C1 segment of cervical spinal cord (tissue), 14 donors: ENCODE measurements around the gene SDK2.
A peak's percentile ranks its signal among the peaks of the same experiment; 100 is the strongest.

Experiments
- DNase-seq, 14 donors: peaks; one replicate each; lab custom pipeline; 2025; lab: John Stamatoyannopoulos, UW

Gene SDK2

GRCh38 chr17:73635101-73635817, 9.0 kb downstream of the SDK2 start:
- DNase-seq: no peak

GRCh38 chr17:73634629-73635028, 9.6 kb downstream of the SDK2 start:
- no peak for DNase-seq

- DNase-seq: no peak
Observed at GRCh38 chr17:73633736-73634135, 10.5 kb downstream of the SDK2 start.

GRCh38 chr17:73632513-73632912, 11.7 kb downstream of the SDK2 start:
- DNase-seq: no peak

GRCh38 chr17:73630965-73631595, 13.2 kb downstream of the SDK2 start:
- no peak for DNase-seq

- peak in 6 of 14 donors; percentile 12 to 54 (median 28) for DNase-seq
Observed at GRCh38 chr17:73630531-73630930, 13.7 kb downstream of the SDK2 start.

- DNase-seq: no peak
Observed at GRCh38 chr17:73628642-73629552, 15.3 kb downstream of the SDK2 start.

- peak in 9 of 14 donors; percentile 29 to 89 (median 63) for DNase-seq
Observed at GRCh38 chr17:73625991-73626673, 18.1 kb downstream of the SDK2 start.

GRCh38 chr17:73625006-73625405, 19.2 kb downstream of the SDK2 start:
- no peak for DNase-seq

GRCh38 chr17:73624496-73624988, 19.7 kb downstream of the SDK2 start:
- no peak for DNase-seq

- no peak for DNase-seq
Observed at GRCh38 chr17:73623818-73624217, 20.4 kb downstream of the SDK2 start.

GRCh38 chr17:73623247-73623646, 21.0 kb downstream of the SDK2 start:
- no peak for DNase-seq

GRCh38 chr17:73622381-73622780, 21.9 kb downstream of the SDK2 start:
- DNase-seq: no peak

- no peak for DNase-seq
Observed at GRCh38 chr17:73621685-73622084, 22.6 kb downstream of the SDK2 start.

- no peak for DNase-seq
Observed at GRCh38 chr17:73620414-73620813, 23.8 kb downstream of the SDK2 start.

- no peak for DNase-seq
Observed at GRCh38 chr17:73617501-73617900, 26.7 kb downstream of the SDK2 start.

- DNase-seq: no peak
Observed at GRCh38 chr17:73616873-73617404, 27.3 kb downstream of the SDK2 start.

GRCh38 chr17:73616120-73616872, 27.9 kb downstream of the SDK2 start:
- no peak for DNase-seq

GRCh38 chr17:73614256-73614655, 30.0 kb downstream of the SDK2 start:
- no peak for DNase-seq
